ENCODE data around the gene FOXP3.
A peak's percentile ranks its signal among the peaks of the same experiment; 100 is the strongest.
"Not testable (repeated sequence)": the region's sequence is repeated elsewhere in the genome, so short reads cannot be mapped to it uniquely, and the experiment has no call there.

The FOXP3 gene

GRCh38 chrX:49264460-49264859, at the start of gene FOXP3:
Gene FOXP3 (minus strand): TSS chrX:49264710. CDS start chrX:49258505, 6,205 bp downstream.
- DNase-seq (ENCODE audit: low read depth, low spot score) = no peak

- DNase-seq (ENCODE audit: low read depth, low spot score) = no peak
Measured at GRCh38 chrX:49312176-49312575, 47.7 kb upstream of the FOXP3 start.

GRCh38 chrX:49310371-49310770, 45.9 kb upstream of the FOXP3 start:
- no peak for DNase-seq (ENCODE audit: low read depth, low spot score)

- no peak for DNase-seq (ENCODE audit: low read depth, low spot score)
Measured at GRCh38 chrX:49309401-49309981, 45.0 kb upstream of the FOXP3 start.

GRCh38 chrX:49308604-49309269, 44.2 kb upstream of the FOXP3 start:
- no peak for DNase-seq (ENCODE audit: low read depth, low spot score)

GRCh38 chrX:49307775-49308174, 43.3 kb upstream of the FOXP3 start:
- DNase-seq (ENCODE audit: low read depth, low spot score) = not testable (repeated sequence)

- DNase-seq (ENCODE audit: low read depth, low spot score) = no peak
Measured at GRCh38 chrX:49303346-49303745, 38.8 kb upstream of the FOXP3 start, which contains the start of gene GAGE10. Gene GAGE10 (plus strand): TSS chrX:49303646. CDS start chrX:49304860, 1,214 bp downstream.

GRCh38 chrX:49300703-49301102, 36.2 kb upstream of the FOXP3 start:
- DNase-seq (ENCODE audit: low read depth, low spot score) = no peak

- not testable (repeated sequence) for DNase-seq (ENCODE audit: low read depth, low spot score)
Measured at GRCh38 chrX:49299293-49299692, 34.8 kb upstream of the FOXP3 start.

GRCh38 chrX:49292400-49293362, 28.2 kb upstream of the FOXP3 start:
- DNase-seq (ENCODE audit: low read depth, low spot score) = no peak

- peak; percentile 38 for DNase-seq (ENCODE audit: low read depth, low spot score)
Measured at GRCh38 chrX:49291615-49292337, 27.3 kb upstream of the FOXP3 start.

- no peak for DNase-seq (ENCODE audit: low read depth, low spot score)
Measured at GRCh38 chrX:49290215-49290614, 25.7 kb upstream of the FOXP3 start.

- no peak for DNase-seq (ENCODE audit: low read depth, low spot score)
Measured at GRCh38 chrX:49287665-49288064, 23.2 kb upstream of the FOXP3 start.

GRCh38 chrX:49286581-49286980, 22.1 kb upstream of the FOXP3 start:
- DNase-seq (ENCODE audit: low read depth, low spot score) = no peak

- DNase-seq (ENCODE audit: low read depth, low spot score) = no peak
Measured at GRCh38 chrX:49286136-49286535, 21.6 kb upstream of the FOXP3 start.

- no peak for DNase-seq (ENCODE audit: low read depth, low spot score)
Measured at GRCh38 chrX:49284212-49284611, 19.7 kb upstream of the FOXP3 start.

- DNase-seq (ENCODE audit: low read depth, low spot score) = no peak
Measured at GRCh38 chrX:49282647-49283011, 18.1 kb upstream of the FOXP3 start.

GRCh38 chrX:49278081-49278480, 13.6 kb upstream of the FOXP3 start:
- no peak for DNase-seq (ENCODE audit: low read depth, low spot score)

- DNase-seq (ENCODE audit: low read depth, low spot score) = no peak
Measured at GRCh38 chrX:49277535-49277830, 13.0 kb upstream of the FOXP3 start.

GRCh38 chrX:49276671-49277534, 12.4 kb upstream of the FOXP3 start:
- DNase-seq (ENCODE audit: low read depth, low spot score) = no peak

- no peak for DNase-seq (ENCODE audit: low read depth, low spot score)
Measured at GRCh38 chrX:49276207-49276606, 11.7 kb upstream of the FOXP3 start.
